Duodenal mucosa (tissue), 2 donors: ENCODE data around the gene BMAL2.

Experiments
- H3K27ac ChIP-seq: one replicate; pipeline ENCODE4 v1.7.0; 2013; ENCODE audit warnings: low read depth, low read length
- H3K27me3 ChIP-seq, 2 donors: one replicate each; pipeline ENCODE4 v1.7.0; 2013; ENCODE audit warnings: low read length in 2 of 2, control low read depth in 1 of 2; ENCODE audit not compliant: insufficient read depth in 2 of 2, control insufficient read depth in 1 of 2
- H3K36me3 ChIP-seq, 2 donors: one replicate each; pipeline ENCODE4 v1.7.0; 2013; ENCODE audit warnings: low read length in 2 of 2, control low read depth in 1 of 2; ENCODE audit not compliant: insufficient read depth in 2 of 2, control insufficient read depth in 1 of 2
- H3K4me1 ChIP-seq, 2 donors: one replicate each; pipeline ENCODE4 v1.7.0; 2013; ENCODE audit warnings: low read length in 2 of 2, control low read depth in 1 of 2; ENCODE audit not compliant: insufficient read depth in 2 of 2, control insufficient read depth in 1 of 2
- H3K4me3 ChIP-seq, 2 donors: one replicate each; pipeline ENCODE4 v1.7.0; 2013; ENCODE audit warnings: low read length in 2 of 2, low read depth in 1 of 2
- H3K9ac ChIP-seq, 2 donors: one replicate each; pipeline ENCODE4 v1.7.0; 2013; ENCODE audit warnings: low read length in 2 of 2, low read depth in 1 of 2
- H3K9me3 ChIP-seq, 2 donors: one replicate each; pipeline ENCODE4 v1.7.0; 2013; ENCODE audit warnings: low read length in 2 of 2, control low read depth in 1 of 2; ENCODE audit not compliant: control insufficient read depth in 1 of 2

BMAL2 gene

GRCh38 chr12:27334721-27335082 lies 2.1 kb downstream of the BMAL2 start:
- Histone ChIP-seq H3K4me3 (no peak overlapping the region), H3K27me3 (peaks cover 4 to 5% of the 10 kb centered on the region in 2 donors), H3K4me1 (peaks cover 18 to 32% of the 10 kb centered on the region in 2 donors), H3K9me3 (no peaks in the 10 kb centered on the region), H3K27ac (no peak overlapping the region), H3K9ac (no peak overlapping the region), H3K36me3 (no peaks in the 10 kb centered on the region)

GRCh38 chr12:27335364-27336281 lies 3.0 kb downstream of the BMAL2 start:
- H3K4me3 ChIP-seq: no peak overlapping the region
- peaks cover 18 to 32% of the 10 kb centered on the region in 2 donors for H3K4me1 ChIP-seq
- H3K9me3 ChIP-seq: no peaks in the 10 kb centered on the region
- H3K36me3 ChIP-seq: no peaks in the 10 kb centered on the region
- H3K9ac ChIP-seq: no peak overlapping the region
- H3K27me3 ChIP-seq: peaks cover 4 to 5% of the 10 kb centered on the region in 2 donors
- no peak overlapping the region for H3K27ac ChIP-seq

- Histone ChIP-seq H3K4me1 (peaks cover 18 to 27% of the 10 kb centered on the region in 2 donors), H3K9ac (no peak overlapping the region), H3K4me3 (no peak overlapping the region), H3K9me3 (no peaks in the 10 kb centered on the region), H3K36me3 (no peaks in the 10 kb centered on the region), H3K27me3 (peaks cover 4 to 5% of the 10 kb centered on the region in 2 donors), H3K27ac (no peak overlapping the region)
Observed at GRCh38 chr12:27336282-27336653, 3.6 kb downstream of the BMAL2 start.

- Histone ChIP-seq H3K27ac (no peak overlapping the region), H3K27me3 (peaks cover 0 to 1% of the 10 kb centered on the region in 2 donors), H3K9ac (no peak overlapping the region), H3K4me1 (peaks cover 12 to 16% of the 10 kb centered on the region in 2 donors), H3K9me3 (no peaks in the 10 kb centered on the region), H3K4me3 (no peak overlapping the region), H3K36me3 (no peaks in the 10 kb centered on the region)
Observed at GRCh38 chr12:27337376-27337775, 4.7 kb downstream of the BMAL2 start.

- H3K4me1 ChIP-seq: peaks cover 9 to 14% of the 10 kb centered on the region in 2 donors
- no peak overlapping the region for H3K9ac ChIP-seq
Observed at GRCh38 chr12:27338473-27338872, 5.8 kb downstream of the BMAL2 start.

GRCh38 chr12:27340971-27341370 lies 8.3 kb downstream of the BMAL2 start:
- Histone ChIP-seq H3K9me3 (no peaks in the 10 kb centered on the region), H3K27ac (no peak overlapping the region), H3K4me1 (peaks cover 0 to 7% of the 10 kb centered on the region in 2 donors), H3K4me3 (no peak overlapping the region), H3K36me3 (no peaks in the 10 kb centered on the region), H3K27me3 (no peaks in the 10 kb centered on the region), H3K9ac (no peak overlapping the region)

More at GRCh38 chr12:27338473-27338872, 5.8 kb downstream of the BMAL2 start:
- no peaks in the 10 kb centered on the region for H3K27me3 ChIP-seq
- no peaks in the 10 kb centered on the region for H3K36me3 ChIP-seq
- H3K4me3 ChIP-seq: no peak overlapping the region
- H3K27ac ChIP-seq: no peak overlapping the region
- no peaks in the 10 kb centered on the region for H3K9me3 ChIP-seq

GRCh38 chr12:27342536-27342935 lies 9.9 kb downstream of the BMAL2 start:
- Histone ChIP-seq H3K9me3 (no peaks in the 10 kb centered on the region), H3K27ac (no peak overlapping the region), H3K4me3 (no peak overlapping the region), H3K36me3 (no peaks in the 10 kb centered on the region), H3K9ac (no peak overlapping the region), H3K4me1 (no peaks in the 10 kb centered on the region), H3K27me3 (no peaks in the 10 kb centered on the region)

- Histone ChIP-seq H3K9ac (no peak overlapping the region), H3K36me3 (no peaks in the 10 kb centered on the region), H3K9me3 (no peaks in the 10 kb centered on the region), H3K4me3 (no peak overlapping the region), H3K27me3 (no peaks in the 10 kb centered on the region), H3K4me1 (no peaks in the 10 kb centered on the region), H3K27ac (no peak overlapping the region)
Observed at GRCh38 chr12:27343255-27344000, 10.8 kb downstream of the BMAL2 start.

GRCh38 chr12:27344246-27344645 lies 11.6 kb downstream of the BMAL2 start:
- no peaks in the 10 kb centered on the region for H3K27me3 ChIP-seq
- H3K4me1 ChIP-seq: no peaks in the 10 kb centered on the region
- H3K9me3 ChIP-seq: no peaks in the 10 kb centered on the region
- no peak overlapping the region for H3K9ac ChIP-seq
- no peaks in the 10 kb centered on the region for H3K36me3 ChIP-seq
- no peak overlapping the region for H3K27ac ChIP-seq
- H3K4me3 ChIP-seq: no peak overlapping the region

- H3K4me1 ChIP-seq: no peaks in the 10 kb centered on the region
- no peak overlapping the region for H3K27ac ChIP-seq
- no peak overlapping the region for H3K9ac ChIP-seq
- H3K9me3 ChIP-seq: no peaks in the 10 kb centered on the region
- H3K4me3 ChIP-seq: no peak overlapping the region
- no peaks in the 10 kb centered on the region for H3K36me3 ChIP-seq
- H3K27me3 ChIP-seq: no peaks in the 10 kb centered on the region
Observed at GRCh38 chr12:27344760-27345159, 12.1 kb downstream of the BMAL2 start.
